AG04450 (cell line): ENCODE measurements around the gene RPUSD1. TPM values are rescaled to one million over a fixed set of nuclear protein-coding genes. Genes with fewer than 3 reads are reported as not detected.

ENCODE experiments used
- CTCF ChIA-PET: fragments of 300-600, 350-600 bp; formaldehyde crosslinking; extraction: SDS; loops from one replicate; lab custom pipeline; 2022; ENCODE audit warnings: antibody characterized with exemption, inconsistent platforms; lab: Charles Lee
- POLR2A ChIA-PET: fragments of 350-600 bp; formaldehyde crosslinking; extraction: SDS; loops from one replicate; lab custom pipeline; 2021; ENCODE audit warnings: antibody characterized with exemption, inconsistent platforms; lab: Yijun Ruan, JAX
- DNase-seq: peaks from one replicate; pipeline ENCODE4 v3.0.0-alpha.2; 2011; ENCODE audit warnings: low read depth, low spot score
- H3K27ac ChIP-seq: one replicate; pipeline ENCODE4 v1.5.1; 2012; ENCODE audit warnings: low read depth, low read length, control low read depth
- H3K27me3 ChIP-seq: one replicate; pipeline ENCODE4 v1.6.0; 2012; ENCODE audit warnings: low read length; ENCODE audit not compliant: control insufficient read depth, insufficient read depth
- H3K4me3 ChIP-seq: 2 replicates; pipeline ENCODE4 v1.5.1; 2011; ENCODE audit warnings: mild to moderate bottlenecking, low read depth, low read length, control low read depth
- H3K9me3 ChIP-seq: 2 replicates; pipeline ENCODE4 v1.5.1; 2012; ENCODE audit warnings: low read length; ENCODE audit not compliant: control insufficient read depth, insufficient read depth
- polyA plus RNA-seq: library from polyadenylated mRNA; depleted of rRNA; stranded (reverse); fragments of >200 nt; gene quantifications from 2 replicates; pipeline ENCODE4 v1.2.3, GENCODE V29; 2011
- TF ChIP-seq, protein P1 (sequence below): IDR thresholded peaks from 2 replicates; pipeline ENCODE4 v1.5.1; 2011; ENCODE audit warnings: low read depth, low read length, control low read depth, inconsistent platforms

RPUSD1 gene
- polyA plus RNA-seq, 1 experiment, result 9.2 TPM

GRCh38 chr16:793414-793813, 5.2 kb upstream of the RPUSD1 start:
- Histone ChIP-seq H3K27ac (no peak overlapping the region), H3K27me3 (no peaks in the 10 kb centered on the region), H3K4me3 (no peak overlapping the region), H3K9me3 (peaks cover 7% of the 10 kb centered on the region; the same call in 1 of the 2 replicates)
- DNase-seq, result no peak
- ChIA-PET POLR2A (no interaction called here), CTCF (no interaction called here)
- TF ChIP-seq, protein P1, sequence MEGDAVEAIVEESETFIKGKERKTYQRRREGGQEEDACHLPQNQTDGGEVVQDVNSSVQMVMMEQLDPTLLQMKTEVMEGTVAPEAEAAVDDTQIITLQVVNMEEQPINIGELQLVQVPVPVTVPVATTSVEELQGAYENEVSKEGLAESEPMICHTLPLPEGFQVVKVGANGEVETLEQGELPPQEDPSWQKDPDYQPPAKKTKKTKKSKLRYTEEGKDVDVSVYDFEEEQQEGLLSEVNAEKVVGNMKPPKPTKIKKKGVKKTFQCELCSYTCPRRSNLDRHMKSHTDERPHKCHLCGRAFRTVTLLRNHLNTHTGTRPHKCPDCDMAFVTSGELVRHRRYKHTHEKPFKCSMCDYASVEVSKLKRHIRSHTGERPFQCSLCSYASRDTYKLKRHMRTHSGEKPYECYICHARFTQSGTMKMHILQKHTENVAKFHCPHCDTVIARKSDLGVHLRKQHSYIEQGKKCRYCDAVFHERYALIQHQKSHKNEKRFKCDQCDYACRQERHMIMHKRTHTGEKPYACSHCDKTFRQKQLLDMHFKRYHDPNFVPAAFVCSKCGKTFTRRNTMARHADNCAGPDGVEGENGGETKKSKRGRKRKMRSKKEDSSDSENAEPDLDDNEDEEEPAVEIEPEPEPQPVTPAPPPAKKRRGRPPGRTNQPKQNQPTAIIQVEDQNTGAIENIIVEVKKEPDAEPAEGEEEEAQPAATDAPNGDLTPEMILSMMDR, result no peak

DNA sequence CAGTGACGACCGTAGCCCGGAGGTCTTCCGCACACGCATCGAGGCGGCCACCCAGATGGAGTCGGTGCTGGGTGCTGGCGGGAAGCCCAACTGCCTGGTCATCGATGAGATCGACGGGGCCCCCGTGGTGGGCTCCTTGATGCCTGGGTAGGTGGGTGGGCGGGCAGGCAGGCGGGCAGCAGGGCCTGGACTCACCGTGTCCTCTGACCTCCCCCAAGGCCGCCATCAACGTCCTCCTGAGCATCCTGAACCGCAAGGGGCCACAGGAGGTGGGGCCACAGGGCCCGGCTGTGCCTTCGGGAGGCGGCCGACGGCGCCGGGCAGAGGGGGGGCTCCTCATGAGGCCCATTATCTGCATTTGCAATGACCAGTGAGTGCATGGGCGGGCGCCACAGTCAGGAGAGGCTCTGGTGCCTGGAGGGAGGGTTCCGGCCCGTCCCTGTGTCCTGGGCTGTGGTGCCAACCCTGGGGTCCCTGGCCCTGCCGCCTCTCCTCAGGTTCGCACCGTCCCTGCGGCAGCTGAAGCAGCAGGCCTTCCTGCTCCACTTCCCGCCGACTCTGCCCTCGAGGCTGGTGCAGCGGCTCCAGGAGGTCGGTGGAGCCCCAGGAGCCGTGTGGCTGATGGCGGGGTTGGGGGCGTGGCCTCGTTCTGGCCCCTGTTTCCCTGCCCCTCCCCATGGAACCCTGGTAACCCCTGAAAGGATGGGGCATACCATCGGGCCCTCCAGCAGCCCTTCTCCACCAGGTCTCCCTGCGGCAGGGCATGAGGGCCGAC, 4.2 kb upstream of the RPUSD1 start:
- H3K27me3 ChIP-seq, result no peaks in the 10 kb centered on the region
- ChIA-PET CTCF (no interaction called here), POLR2A (no interaction called here)
- DNase-seq, result no peak
- TF ChIP-seq, protein P1, result no peak
- H3K9me3 ChIP-seq, result no peaks in the 10 kb centered on the region; the same call in 1 of the 2 replicates
- H3K27ac ChIP-seq, result no peak overlapping the region
- no peak overlapping the region for H3K4me3 ChIP-seq

DNA sequence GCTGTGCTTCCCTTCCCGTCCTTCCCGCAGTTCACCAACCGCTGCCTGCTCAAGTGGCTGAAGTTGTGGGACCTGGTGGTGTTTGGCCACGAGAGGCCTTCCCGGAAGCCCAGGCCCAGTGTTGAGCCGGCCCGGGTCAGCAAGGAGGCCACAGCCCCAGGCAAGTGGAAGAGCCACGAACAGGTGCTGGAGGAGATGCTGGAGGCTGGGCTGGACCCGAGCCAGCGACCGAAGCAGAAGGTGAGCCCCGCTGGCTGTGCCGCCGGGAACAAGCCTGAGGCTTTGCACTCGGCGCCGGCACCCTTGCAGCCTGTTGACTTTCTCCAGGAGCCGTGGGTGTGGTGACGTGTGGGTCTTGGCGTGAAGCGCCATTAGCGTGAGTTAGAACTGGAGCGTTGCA, 3.0 kb upstream of the RPUSD1 start:
- CTCF ChIA-PET, result no interaction called here
- H3K27me3 ChIP-seq, result no peaks in the 10 kb centered on the region

GRCh38 chr16:790086-790485, 1.9 kb upstream of the RPUSD1 start:
- no peak overlapping the region for H3K4me3 ChIP-seq
- ChIA-PET CTCF (no interaction called here), POLR2A (no interaction called here)
- no peaks in the 10 kb centered on the region for H3K27me3 ChIP-seq
- no peaks in the 10 kb centered on the region; the same call in 1 of the 2 replicates for H3K9me3 ChIP-seq
- H3K27ac ChIP-seq, result no peak overlapping the region
- DNase-seq, result no peak
- TF ChIP-seq, protein P1, result no peak

More for the DNA sequence above, 3.0 kb upstream of the RPUSD1 start:
- DNase-seq, result no peak
- TF ChIP-seq, protein P1, result no peak
- POLR2A ChIA-PET, result no interaction called here
- H3K4me3 ChIP-seq, result no peak overlapping the region
- no peak overlapping the region for H3K27ac ChIP-seq
- no peaks in the 10 kb centered on the region; the same call in 1 of the 2 replicates for H3K9me3 ChIP-seq

GRCh38 chr16:789191-789850, 1.1 kb upstream of the RPUSD1 start:
- CTCF ChIA-PET, result no interaction called here
- POLR2A ChIA-PET, result interaction anchor here (1.3 kb wide), 1 partner anchor 12 kb away, joined by 4 read pairs; the partner anchor contains the start of gene GNG13
- TF ChIP-seq, protein P1, result no peak
- no peaks in the 10 kb centered on the region; the same call in 1 of the 2 replicates for H3K9me3 ChIP-seq
- DNase-seq, result no peak
- no peak overlapping the region for H3K27ac ChIP-seq
- peak overlapping the region; percentile 85 for H3K4me3 ChIP-seq
- H3K27me3 ChIP-seq, result no peaks in the 10 kb centered on the region
